Measurements from ENCODE around the gene P2RY12.

Gene P2RY12

DNA sequence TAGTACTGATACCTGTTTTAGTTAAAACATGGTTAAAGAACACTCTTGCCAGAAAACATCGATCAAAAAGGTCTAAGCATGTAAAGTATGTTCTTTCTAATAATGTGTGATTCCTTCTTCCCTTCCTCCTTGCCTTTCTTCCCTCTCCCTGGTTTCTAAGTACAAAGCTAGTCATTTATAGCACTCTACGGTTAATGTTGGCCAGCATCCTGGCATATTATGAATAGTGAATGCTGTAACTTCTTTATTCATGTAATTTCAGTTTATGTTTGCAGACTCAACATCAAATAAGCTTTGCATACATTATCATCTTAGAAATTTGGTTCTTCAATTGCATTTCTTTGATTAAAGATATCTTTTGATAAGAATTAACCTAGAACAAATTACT lies 27.1 kb downstream of the P2RY12 start:
- Mint-ChIP-seq H3K27ac (ENCODE audit: low read depth) (no peak overlapping the region), H3K36me3 (ENCODE audit: insufficient read depth) (no peaks in the 10 kb centered on the region), H3K27me3 (peaks cover 9% of the 10 kb centered on the region), H3K4me3 (no peak overlapping the region), H3K4me1 (no peaks in the 10 kb centered on the region), H3K9me3 (no peaks in the 10 kb centered on the region)
- DNase-seq (ENCODE audit: low spot score in 2 of 2): no peak
- ATAC-seq (replicated peaks; ENCODE audit: extremely low read depth, poor library complexity, severe bottlenecking): no peak

DNA sequence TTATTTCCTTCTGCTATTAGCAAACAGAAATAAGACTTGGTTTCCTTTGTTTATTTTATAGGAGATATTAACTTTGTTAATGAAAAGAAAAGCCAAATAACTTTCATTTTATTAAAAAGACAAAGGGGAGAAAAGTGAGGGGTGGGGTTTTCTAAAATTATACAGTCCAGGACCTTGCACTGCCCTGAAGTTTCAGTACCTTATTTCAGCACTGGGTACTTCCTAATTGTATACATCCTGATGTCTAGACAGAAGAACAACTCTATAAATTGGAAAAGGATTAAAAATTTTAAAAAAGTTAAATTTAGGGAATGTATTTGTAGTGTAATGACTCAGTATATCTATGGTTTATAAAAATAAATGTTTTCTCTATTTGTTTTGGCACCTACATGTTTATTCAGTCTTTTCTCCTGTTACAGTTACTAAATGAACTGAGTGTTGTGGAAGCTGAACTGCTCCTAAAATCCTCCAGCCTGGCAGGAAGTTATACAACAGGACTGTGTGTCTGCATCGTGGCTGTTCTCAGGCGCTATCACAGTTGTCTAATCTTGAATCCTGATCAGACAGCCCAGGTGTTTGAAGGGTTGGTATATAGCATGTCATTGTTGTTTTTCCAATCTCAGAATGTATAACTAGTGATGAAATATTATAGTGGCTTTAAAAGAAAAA lies 27.6 kb downstream of the P2RY12 start:
- no peak for DNase-seq (ENCODE audit: low spot score in 2 of 2)
- no peak overlapping the region for H3K27ac Mint-ChIP-seq (ENCODE audit: low read depth)
- H3K36me3 Mint-ChIP-seq (ENCODE audit: insufficient read depth): no peaks in the 10 kb centered on the region
- H3K9me3 Mint-ChIP-seq: no peaks in the 10 kb centered on the region
- no peaks in the 10 kb centered on the region for H3K4me1 Mint-ChIP-seq
- peaks cover 9% of the 10 kb centered on the region for H3K27me3 Mint-ChIP-seq
- no peak overlapping the region for H3K4me3 Mint-ChIP-seq
- ATAC-seq (replicated peaks; ENCODE audit: extremely low read depth, poor library complexity, severe bottlenecking): no peak

DNA sequence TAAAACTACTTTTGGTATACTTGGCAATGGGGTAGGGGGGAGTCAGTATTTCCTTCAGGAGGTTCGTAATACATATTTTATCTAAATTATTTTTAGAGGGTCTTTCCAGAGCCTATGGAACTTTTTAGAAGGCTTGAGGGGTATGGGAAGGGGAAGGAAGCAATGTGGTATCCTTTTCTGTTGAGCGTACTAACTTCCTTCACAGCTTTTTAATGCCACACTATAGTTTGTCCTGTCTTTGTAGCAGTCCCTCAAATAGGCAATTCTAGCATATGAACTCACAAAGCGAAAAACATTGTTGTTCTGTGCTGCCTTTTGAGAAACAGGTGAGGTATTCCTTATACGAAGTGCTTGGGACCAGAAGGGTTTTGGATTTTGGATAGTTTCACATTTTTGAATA lies 32.9 kb downstream of the P2RY12 start:
- peaks cover 49% of the 10 kb centered on the region for H3K27me3 Mint-ChIP-seq
- H3K4me3 Mint-ChIP-seq: no peak overlapping the region
- H3K4me1 Mint-ChIP-seq: no peaks in the 10 kb centered on the region
- no peak for DNase-seq (ENCODE audit: low spot score in 2 of 2)
- no peak overlapping the region for H3K27ac Mint-ChIP-seq (ENCODE audit: low read depth)
- H3K9me3 Mint-ChIP-seq: no peaks in the 10 kb centered on the region
- no peak for ATAC-seq (replicated peaks; ENCODE audit: extremely low read depth, poor library complexity, severe bottlenecking)
- no peaks in the 10 kb centered on the region for H3K36me3 Mint-ChIP-seq (ENCODE audit: insufficient read depth)

DNA sequence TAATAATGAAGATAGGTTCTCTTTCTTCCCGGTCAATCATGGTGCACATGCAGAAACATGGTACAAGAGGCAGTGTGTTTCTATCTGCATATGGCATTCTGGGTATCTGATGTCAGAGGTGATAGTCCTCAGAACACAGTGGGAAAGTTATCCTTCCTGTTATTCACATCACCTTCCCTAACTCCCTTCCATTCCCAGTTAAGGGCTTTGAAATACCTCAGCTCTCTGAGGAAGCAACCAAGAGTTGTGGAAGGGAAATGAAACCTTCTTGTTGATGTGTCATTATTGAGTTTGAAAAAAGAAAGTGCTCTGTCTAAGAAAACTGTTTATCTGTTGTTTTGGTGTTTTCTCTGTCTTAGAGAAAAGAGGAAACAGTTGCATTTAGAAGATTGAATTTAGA lies 33.3 kb downstream of the P2RY12 start:
- no peak overlapping the region for H3K27ac Mint-ChIP-seq (ENCODE audit: low read depth)
- H3K9me3 Mint-ChIP-seq: no peaks in the 10 kb centered on the region
- H3K36me3 Mint-ChIP-seq (ENCODE audit: insufficient read depth): no peaks in the 10 kb centered on the region
- peaks cover 54% of the 10 kb centered on the region for H3K27me3 Mint-ChIP-seq
- no peak overlapping the region for H3K4me3 Mint-ChIP-seq
- DNase-seq (ENCODE audit: low spot score in 2 of 2): no peak
- ATAC-seq (replicated peaks; ENCODE audit: extremely low read depth, poor library complexity, severe bottlenecking): no peak
- peaks cover 3% of the 10 kb centered on the region for H3K4me1 Mint-ChIP-seq

DNA sequence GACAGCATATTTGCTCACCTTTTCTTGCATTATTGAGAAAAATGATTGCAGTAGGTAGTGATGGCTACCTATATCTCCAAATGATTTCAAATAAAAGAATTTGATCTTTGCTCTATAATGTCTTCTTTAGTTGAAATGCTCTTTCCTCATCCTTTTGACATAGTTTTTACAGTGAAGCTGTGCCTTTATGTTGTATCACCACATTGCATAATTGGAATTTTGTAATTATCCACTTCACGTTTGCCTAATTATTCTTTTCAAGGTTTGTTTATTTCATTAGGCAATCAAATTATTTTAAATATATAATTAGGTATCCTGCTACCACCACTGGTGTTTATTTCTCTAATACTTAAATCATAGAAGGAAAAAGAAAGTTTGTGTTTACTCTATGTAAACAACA lies 33.9 kb downstream of the P2RY12 start:
- Mint-ChIP-seq H3K36me3 (ENCODE audit: insufficient read depth) (no peaks in the 10 kb centered on the region), H3K4me1 (peaks cover 8% of the 10 kb centered on the region), H3K27me3 (peaks cover 59% of the 10 kb centered on the region), H3K4me3 (no peak overlapping the region), H3K27ac (ENCODE audit: low read depth) (no peak overlapping the region), H3K9me3 (no peaks in the 10 kb centered on the region)
- DNase-seq (ENCODE audit: low spot score in 2 of 2): no peak
- no peak for ATAC-seq (replicated peaks; ENCODE audit: extremely low read depth, poor library complexity, severe bottlenecking)

DNA sequence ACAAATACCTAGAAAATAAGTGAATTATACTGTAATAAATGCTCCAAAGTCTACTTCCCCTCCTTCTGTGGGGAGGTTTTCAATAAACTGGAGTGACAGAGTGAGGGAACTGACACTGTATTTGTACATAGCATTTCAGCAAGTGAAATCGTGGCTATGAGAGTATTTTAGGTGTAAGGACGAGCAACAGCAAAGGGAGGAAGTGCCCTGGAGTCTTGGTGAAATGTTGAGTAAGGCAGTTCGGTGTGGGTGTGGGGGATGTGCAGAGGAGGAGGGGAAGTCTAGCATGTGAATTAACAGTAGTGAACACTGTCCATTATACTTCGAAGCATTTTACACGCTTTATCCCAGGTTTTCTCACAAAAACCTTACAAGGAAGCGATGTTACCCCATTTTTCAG lies 37.1 kb downstream of the P2RY12 start:
- Mint-ChIP-seq H3K27me3 (peaks cover 77% of the 10 kb centered on the region), H3K27ac (ENCODE audit: low read depth) (no peak overlapping the region), H3K4me1 (peaks cover 8% of the 10 kb centered on the region), H3K4me3 (no peak overlapping the region), H3K36me3 (ENCODE audit: insufficient read depth) (no peaks in the 10 kb centered on the region), H3K9me3 (no peaks in the 10 kb centered on the region)
- DNase-seq (ENCODE audit: low spot score in 2 of 2) (no peak), ATAC-seq (replicated peaks; ENCODE audit: extremely low read depth, poor library complexity, severe bottlenecking) (peak; percentile 19)

DNA sequence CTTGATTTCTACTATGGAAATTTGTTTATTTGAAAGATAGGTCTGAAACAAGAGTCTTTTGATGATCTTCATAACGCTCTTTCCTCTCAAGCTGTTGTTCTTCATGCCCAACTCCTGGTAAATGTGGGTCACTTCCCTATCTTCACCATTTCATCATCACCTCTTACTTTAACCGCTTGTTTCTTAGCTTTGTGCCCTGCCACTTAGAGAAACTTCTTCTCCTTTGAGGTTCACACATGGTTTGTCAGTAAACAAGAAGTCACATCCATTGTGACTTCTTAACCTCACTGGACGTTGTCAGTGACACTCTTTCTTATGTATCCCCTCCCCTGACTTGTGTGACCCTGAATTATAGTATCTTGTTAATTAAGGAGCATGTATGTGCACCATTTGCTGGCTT lies 38.3 kb downstream of the P2RY12 start:
- Mint-ChIP-seq H3K4me1 (peaks cover 8% of the 10 kb centered on the region), H3K27ac (ENCODE audit: low read depth) (no peak overlapping the region)

DNA sequence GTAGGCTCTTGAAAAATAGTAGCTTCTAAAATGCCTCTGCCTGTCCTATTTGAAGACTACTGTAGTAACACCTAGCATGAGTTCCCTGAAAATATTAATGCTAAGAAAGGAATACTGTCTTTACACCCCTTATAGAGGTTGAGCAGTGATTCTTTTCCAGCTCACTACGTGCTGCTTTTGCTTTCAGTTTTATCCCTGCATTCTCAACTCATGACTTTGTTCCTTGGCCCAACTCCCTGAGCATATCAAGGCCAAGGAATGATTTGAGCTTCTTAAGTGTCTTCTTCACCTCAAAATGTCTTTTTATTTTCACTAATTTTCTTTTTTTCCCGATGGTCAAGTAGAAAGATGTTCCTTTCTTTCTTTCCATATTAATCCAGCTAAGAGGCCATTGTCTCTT lies 38.7 kb downstream of the P2RY12 start:
- no peaks in the 10 kb centered on the region for H3K36me3 Mint-ChIP-seq (ENCODE audit: insufficient read depth)
- ATAC-seq (replicated peaks; ENCODE audit: extremely low read depth, poor library complexity, severe bottlenecking): no peak

More for the DNA sequence above, 38.3 kb downstream of the P2RY12 start:
- ATAC-seq (replicated peaks; ENCODE audit: extremely low read depth, poor library complexity, severe bottlenecking) (no peak), DNase-seq (ENCODE audit: low spot score in 2 of 2) (no peak)
- Mint-ChIP-seq H3K36me3 (ENCODE audit: insufficient read depth) (no peaks in the 10 kb centered on the region), H3K9me3 (no peaks in the 10 kb centered on the region), H3K4me3 (no peak overlapping the region), H3K27me3 (peaks cover 70% of the 10 kb centered on the region)

DNA sequence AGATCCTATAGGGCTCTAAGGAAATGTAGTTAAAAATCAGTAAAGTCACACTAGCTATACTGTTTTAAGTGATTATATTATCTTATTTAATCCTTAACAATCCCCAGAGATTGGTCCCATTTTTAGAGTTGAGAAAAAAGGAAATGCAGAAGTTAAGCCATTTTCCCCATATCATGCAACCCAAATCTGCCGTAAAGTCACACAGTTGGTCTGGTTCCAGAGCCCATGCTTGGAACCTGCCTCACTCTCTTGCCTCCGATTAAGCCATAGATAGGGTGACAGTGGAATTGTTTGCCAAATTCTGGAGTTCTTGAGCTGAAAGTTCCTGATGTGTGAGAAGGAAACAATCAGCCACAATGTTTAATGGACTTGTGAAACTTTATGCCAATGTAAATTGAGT lies 52.9 kb downstream of the P2RY12 start:
- DNase-seq (ENCODE audit: low spot score in 2 of 2) (no peak), ATAC-seq (replicated peaks; ENCODE audit: extremely low read depth, poor library complexity, severe bottlenecking) (no peak)
- peaks cover 2% of the 10 kb centered on the region for H3K36me3 Mint-ChIP-seq (ENCODE audit: insufficient read depth)
- no peaks in the 10 kb centered on the region for H3K9me3 Mint-ChIP-seq
- no peak overlapping the region for H3K27ac Mint-ChIP-seq (ENCODE audit: low read depth)
- no peak overlapping the region for H3K4me3 Mint-ChIP-seq
- peaks cover 6% of the 10 kb centered on the region for H3K4me1 Mint-ChIP-seq
- peaks cover 37% of the 10 kb centered on the region for H3K27me3 Mint-ChIP-seq

More for the DNA sequence above, 38.7 kb downstream of the P2RY12 start:
- Mint-ChIP-seq H3K9me3 (no peaks in the 10 kb centered on the region), H3K4me3 (no peak overlapping the region), H3K4me1 (peaks cover 8% of the 10 kb centered on the region), H3K27ac (ENCODE audit: low read depth) (no peak overlapping the region), H3K27me3 (peaks cover 70% of the 10 kb centered on the region)
- DNase-seq (ENCODE audit: low spot score in 2 of 2): no peak

DNA sequence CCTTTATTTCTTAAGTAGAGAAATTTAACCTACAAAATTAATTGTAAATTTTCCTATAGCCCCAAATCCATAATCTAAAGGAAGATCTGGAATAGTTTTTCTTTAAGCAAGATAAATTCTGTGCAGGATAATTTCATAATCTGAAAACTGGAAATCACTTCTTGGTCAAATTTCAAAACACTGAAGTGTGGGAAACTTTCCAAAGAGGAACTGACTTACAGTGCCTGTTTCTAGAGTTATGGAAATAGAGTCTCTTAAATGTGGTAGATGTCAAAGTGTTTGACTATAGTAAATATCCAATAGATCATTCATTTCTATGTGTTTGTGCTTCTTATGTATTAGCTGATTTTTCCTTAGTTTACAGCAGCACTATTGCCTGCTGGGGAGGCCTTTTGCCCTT lies 53.7 kb downstream of the P2RY12 start:
- DNase-seq (ENCODE audit: low spot score in 2 of 2) (no peak), ATAC-seq (replicated peaks; ENCODE audit: extremely low read depth, poor library complexity, severe bottlenecking) (no peak)
- Mint-ChIP-seq H3K4me3 (no peak overlapping the region), H3K9me3 (no peaks in the 10 kb centered on the region), H3K27ac (ENCODE audit: low read depth) (no peak overlapping the region), H3K27me3 (peaks cover 38% of the 10 kb centered on the region), H3K4me1 (peaks cover 6% of the 10 kb centered on the region), H3K36me3 (ENCODE audit: insufficient read depth) (peaks cover 2% of the 10 kb centered on the region)

DNA sequence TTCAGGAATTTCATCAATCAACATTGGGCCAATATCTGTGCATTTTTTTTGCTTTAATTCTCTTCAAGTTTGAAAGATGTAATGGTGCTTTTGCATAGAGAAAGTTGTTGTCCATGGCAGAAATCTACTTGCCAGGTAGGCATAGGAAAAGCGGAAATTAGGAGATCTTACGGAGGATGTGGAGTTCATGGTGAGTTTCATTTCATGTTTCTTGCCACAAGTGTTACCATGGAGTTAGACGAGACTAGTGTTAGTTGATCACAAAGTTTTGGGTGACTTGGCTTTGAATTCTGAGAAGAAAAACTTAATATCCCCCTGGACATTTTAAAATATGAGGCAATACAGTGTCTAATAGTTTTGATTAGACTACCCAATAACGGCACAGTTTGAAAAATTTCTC lies 54.2 kb downstream of the P2RY12 start:
- H3K4me1 Mint-ChIP-seq: peaks cover 6% of the 10 kb centered on the region
- H3K27me3 Mint-ChIP-seq: peaks cover 35% of the 10 kb centered on the region
- no peak overlapping the region for H3K4me3 Mint-ChIP-seq
- H3K9me3 Mint-ChIP-seq: no peaks in the 10 kb centered on the region
- DNase-seq (ENCODE audit: low spot score in 2 of 2) (no peak), ATAC-seq (replicated peaks; ENCODE audit: extremely low read depth, poor library complexity, severe bottlenecking) (no peak)
- H3K36me3 Mint-ChIP-seq (ENCODE audit: insufficient read depth): peaks cover 2% of the 10 kb centered on the region
- H3K27ac Mint-ChIP-seq (ENCODE audit: low read depth): no peak overlapping the region

DNA sequence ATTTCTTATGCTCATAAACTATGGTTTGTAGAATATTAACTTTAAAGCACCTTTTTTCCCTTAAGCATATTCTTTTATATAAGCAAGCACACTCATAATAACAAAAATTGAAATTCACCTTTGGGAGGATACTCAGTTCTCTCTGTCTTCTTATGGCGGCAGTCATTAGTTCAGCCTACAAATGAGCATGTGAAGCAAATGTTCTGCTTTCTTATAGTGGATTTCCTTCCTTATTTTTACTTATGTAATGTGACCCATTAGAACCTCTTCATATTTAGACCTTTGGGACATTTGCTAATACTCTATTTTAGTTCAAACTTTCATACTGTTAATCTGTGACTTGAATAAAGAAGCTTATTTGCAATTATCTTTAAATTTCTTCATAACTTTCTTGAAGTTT lies 55.2 kb downstream of the P2RY12 start, which contains the start of gene P2RY13:
P2RY13 (minus strand) TSS at position 187 of the 400 bp plus-strand sequence; CDS start at position 166, 21 bp downstream.
- Mint-ChIP-seq H3K27me3 (peaks cover 27% of the 10 kb centered on the region), H3K4me3 (no peak within 1 kb of the TSS), H3K9me3 (no peaks in the 10 kb centered on the region), H3K4me1 (peaks cover 6% of the 10 kb centered on the region), H3K27ac (ENCODE audit: low read depth) (no peak within 1 kb of the TSS), H3K36me3 (ENCODE audit: insufficient read depth) (peaks cover 2% of the 10 kb centered on the region)
- no peak for DNase-seq (ENCODE audit: low spot score in 2 of 2)
- no peak for ATAC-seq (replicated peaks; ENCODE audit: extremely low read depth, poor library complexity, severe bottlenecking)

DNA sequence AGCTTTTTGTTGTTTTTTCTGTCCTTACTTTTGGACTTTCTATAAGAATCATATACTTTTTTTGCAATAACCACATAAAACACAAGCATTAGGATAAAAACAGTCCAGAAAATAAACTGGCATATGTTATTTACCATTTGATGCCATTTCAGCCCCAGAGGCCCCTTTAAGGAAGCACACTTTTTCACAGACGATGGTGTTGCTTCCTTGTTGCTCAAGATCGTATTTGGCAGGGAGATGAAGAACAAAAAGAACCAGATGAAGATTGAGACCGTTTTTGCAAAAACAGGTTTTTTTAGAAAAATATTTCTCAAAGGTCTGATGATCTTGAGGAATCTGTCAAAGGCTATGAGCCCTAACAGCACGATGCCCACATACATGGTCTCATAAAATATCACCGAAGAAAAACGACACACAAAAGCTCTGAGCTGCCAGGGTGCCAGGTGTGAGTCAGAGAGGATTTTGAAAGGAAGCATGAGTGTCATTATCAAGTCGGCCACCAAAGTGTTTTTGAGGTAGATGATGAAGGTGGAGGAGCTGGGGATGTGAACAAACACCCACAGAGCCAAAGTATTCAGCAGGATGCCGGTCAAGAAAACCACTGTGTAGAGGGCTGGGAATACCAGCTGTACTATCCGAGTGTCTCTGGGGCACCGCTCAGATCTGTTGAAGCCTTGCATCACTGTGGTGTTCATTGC lies 56.1 kb downstream of the P2RY12 start:
- no peak overlapping the region for H3K27ac Mint-ChIP-seq (ENCODE audit: low read depth)
- H3K4me3 Mint-ChIP-seq: no peak overlapping the region
- peaks cover 28% of the 10 kb centered on the region for H3K27me3 Mint-ChIP-seq
- peaks cover 2% of the 10 kb centered on the region for H3K36me3 Mint-ChIP-seq (ENCODE audit: insufficient read depth)
- DNase-seq (ENCODE audit: low spot score in 2 of 2): no peak
- peak; percentile 75 for ATAC-seq (replicated peaks; ENCODE audit: extremely low read depth, poor library complexity, severe bottlenecking)
- no peaks in the 10 kb centered on the region for H3K9me3 Mint-ChIP-seq
- H3K4me1 Mint-ChIP-seq: peaks cover 6% of the 10 kb centered on the region
